Measurements from ENCODE around the gene MOK.

The MOK gene

GRCh38 chr14:102197317-102197853, 107.6 kb downstream of the MOK start:
- DNase-seq: no peak

- no peak for DNase-seq
Observed at GRCh38 chr14:102196902-102197230, 108.1 kb downstream of the MOK start.

GRCh38 chr14:102196039-102196901, 108.7 kb downstream of the MOK start:
- no peak for DNase-seq

GRCh38 chr14:102195446-102195845, 109.5 kb downstream of the MOK start:
- DNase-seq: no peak

GRCh38 chr14:102194856-102195255, 110.1 kb downstream of the MOK start:
- no peak for DNase-seq

- DNase-seq: no peak
Observed at GRCh38 chr14:102192840-102193502, 112.0 kb downstream of the MOK start.

GRCh38 chr14:102189874-102190273, 115.1 kb downstream of the MOK start:
- no peak for DNase-seq

GRCh38 chr14:102188187-102188586, 116.8 kb downstream of the MOK start:
- DNase-seq: no peak

GRCh38 chr14:102187568-102188001, 117.4 kb downstream of the MOK start:
- no peak for DNase-seq

GRCh38 chr14:102187044-102187443, 117.9 kb downstream of the MOK start:
- no peak for DNase-seq

GRCh38 chr14:102185360-102185759, 119.6 kb downstream of the MOK start:
- DNase-seq: peak; percentile 16

- no peak for DNase-seq
Observed at GRCh38 chr14:102184316-102185035, 120.5 kb downstream of the MOK start.

- no peak for DNase-seq
Observed at GRCh38 chr14:102183886-102184285, 121.1 kb downstream of the MOK start.

- no peak for DNase-seq
Observed at GRCh38 chr14:102182936-102183619, 121.9 kb downstream of the MOK start.

- DNase-seq: no peak
Observed at GRCh38 chr14:102182190-102182589, 122.8 kb downstream of the MOK start.

GRCh38 chr14:102181187-102181586, 123.8 kb downstream of the MOK start:
- no peak for DNase-seq

GRCh38 chr14:102180248-102180998, 124.5 kb downstream of the MOK start:
- no peak for DNase-seq

Measured in NCI-H345 (cell line).